ENCODE measurements around the gene SPTBN1.

The SPTBN1 gene

DNA sequence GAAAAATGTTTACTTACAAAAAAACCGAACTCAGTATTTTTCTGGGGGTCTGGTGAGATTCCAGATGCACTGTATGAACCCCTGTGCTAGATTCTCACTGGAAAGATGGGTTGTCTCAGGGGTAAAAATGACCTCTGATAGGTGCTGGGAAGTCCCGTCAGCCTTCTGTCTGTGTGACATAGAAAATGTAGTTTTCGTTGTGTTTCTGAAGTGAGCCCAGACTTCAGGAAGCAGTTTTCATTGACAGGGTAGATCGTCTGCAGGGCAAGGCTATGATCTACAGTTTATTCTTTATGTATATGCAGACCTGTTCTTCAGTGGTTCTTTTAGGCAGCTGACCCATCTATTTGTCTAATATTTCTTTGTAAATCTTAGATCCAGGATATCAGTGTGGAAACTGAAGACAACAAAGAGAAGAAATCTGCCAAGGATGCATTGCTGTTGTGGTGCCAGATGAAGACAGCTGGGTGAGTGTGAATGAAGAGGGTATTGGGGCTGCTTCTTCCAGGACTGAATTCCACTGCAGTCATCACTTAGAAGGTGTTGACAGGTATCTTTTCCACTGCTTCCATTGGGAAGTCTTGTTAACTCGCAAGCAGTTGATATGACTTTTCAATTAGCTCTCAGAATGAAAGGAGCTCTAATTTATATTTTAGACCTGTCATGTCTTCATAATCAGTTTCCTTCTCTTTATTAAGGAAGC is 159.9 kb downstream of the SPTBN1 start:
- no peak for DNase-seq

DNA sequence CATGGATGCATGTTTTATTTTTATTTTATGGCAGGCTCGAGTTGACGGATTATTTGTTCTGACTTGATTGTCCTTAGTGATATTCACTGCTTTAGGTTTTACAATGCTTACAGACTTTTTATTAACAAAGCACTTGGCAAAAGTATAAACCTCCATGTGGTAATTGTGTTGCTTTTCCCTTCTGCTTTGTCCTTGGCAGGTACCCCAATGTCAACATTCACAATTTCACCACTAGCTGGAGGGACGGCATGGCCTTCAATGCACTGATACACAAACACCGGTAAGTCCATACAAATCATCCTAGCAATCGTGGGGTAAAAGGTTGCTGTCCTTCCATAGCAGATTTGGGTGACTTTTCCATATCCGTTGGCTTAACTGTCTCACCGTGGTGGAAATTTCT is 161.3 kb downstream of the SPTBN1 start:
- DNase-seq, result no peak

DNA sequence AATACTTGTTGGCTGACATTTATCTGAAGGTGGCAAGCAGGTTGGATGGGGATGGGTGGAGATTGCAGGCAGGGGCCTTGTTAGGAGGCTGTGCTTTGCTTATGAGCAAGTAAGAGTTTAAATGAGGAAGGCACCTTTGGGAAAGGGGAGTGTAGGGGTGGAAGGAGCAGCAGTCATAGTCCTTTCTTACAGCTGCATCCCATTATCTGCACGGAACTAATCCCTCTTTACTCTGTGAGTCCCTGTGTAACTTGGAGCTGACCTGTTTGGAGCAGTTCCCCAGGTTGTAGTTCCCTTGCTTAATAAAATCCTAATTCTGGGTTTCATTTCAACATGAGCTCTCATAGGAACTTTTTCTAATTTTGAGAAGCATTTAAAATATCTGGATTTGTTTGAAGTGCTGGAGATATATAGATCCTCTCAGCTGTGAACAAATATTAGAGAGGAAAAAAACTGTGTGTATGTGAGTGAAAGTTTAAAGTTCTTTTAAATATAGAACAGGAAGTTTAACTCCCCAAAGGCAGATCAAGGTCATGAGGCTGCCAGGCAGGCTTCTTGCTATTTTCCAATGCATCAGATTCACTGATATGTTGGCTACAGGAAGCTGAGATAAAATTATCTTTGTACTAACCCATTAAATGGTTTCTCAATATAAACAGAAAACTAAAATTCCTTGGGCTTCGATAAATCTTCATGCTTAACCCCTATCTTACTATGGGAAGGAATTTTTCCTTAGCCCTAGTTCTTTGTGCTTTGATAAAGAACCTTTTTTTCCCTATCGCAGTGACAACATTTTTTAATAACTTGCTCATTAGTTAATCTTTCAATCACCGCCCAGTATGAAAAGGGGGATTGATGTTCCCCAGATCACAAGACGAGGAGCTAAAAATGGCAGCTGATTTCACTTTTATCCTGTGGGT is 162.8 kb downstream of the SPTBN1 start:
- no peak for DNase-seq

DNA sequence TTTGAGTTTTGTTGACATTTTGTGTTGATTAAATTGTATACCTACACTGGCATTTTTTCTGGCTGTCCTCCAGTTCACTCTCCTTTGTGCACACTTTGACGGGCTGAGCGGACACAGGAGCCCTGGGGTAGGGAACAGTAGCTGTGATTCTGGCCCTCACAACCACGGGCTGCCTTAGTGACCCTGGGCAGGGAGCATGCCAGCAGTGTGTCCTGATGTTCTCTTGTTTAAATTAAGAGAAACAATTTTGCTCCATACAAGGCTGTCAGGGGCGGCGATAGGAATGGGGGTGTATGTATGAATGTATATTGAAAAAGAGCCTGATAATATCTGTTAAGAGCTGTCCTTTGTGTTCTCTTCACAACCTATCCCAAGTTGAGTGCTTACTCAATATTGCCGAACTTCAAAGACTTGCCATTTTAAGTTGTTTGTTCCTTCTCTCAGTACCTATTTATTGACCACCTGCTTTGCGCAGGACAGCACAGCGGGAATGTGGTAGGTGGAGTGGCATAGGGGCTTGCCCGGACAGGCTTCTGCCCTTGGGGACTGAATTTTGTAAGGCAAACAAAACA is 163.6 kb downstream of the SPTBN1 start:
- no peak for DNase-seq

DNA sequence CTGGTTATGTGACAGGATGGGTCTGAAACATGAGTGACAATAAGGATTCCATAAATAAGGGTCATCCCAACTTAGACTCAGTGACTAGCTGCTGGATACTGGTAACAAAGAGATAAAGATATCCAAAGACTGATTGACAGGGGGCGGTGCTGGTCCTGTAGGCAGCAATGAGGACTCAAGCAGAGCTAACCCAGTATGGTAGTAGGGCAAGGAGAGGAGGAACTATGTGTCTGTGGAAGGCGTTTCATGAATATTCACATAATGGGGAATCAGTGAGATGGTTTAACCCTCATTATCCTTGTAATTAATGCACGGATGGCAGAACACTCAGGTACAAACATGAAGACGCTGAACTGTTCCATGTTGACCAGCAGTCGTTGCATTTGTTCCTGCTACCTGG is 164.8 kb downstream of the SPTBN1 start:
- DNase-seq, result no peak

DNA sequence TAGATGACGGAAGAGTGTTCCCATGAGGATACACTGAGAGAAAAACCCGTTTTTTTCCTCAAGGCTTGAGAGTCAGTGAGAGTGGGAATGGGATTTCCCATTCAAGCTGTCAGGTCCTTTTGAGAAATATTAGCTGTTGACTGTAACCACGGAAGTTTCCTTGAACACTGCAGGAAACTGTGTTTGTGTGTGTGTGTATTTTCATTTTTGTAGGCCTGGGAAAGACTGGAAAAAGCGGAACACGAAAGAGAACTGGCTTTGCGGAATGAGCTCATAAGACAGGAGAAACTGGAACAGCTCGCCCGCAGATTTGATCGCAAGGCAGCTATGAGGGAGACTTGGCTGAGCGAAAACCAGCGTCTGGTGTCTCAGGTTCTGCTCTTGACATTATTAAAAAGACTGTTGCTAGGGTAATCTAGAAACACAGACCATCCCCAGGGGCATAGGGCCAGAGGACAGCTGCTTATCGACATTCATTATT is 168.5 kb downstream of the SPTBN1 start:
- DNase-seq, result no peak

DNA sequence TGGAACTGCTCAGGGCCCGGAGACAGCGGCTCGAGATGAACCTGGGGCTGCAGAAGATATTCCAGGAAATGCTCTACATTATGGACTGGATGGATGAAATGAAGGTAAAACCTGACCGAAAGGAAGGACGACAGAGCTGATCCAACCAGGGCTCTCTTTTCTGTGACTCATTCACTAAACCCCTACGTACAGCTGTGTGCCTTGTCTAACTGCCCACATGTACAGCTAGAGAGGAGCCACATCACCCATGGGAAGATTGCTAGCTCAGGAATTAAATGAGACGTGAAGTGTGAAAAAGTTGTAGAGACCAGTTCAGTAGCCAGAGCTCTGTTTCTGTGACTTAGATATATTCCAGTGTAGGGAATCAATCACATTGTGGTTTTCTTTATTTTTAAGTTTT is 170.0 kb downstream of the SPTBN1 start:
- no peak for DNase-seq

DNA sequence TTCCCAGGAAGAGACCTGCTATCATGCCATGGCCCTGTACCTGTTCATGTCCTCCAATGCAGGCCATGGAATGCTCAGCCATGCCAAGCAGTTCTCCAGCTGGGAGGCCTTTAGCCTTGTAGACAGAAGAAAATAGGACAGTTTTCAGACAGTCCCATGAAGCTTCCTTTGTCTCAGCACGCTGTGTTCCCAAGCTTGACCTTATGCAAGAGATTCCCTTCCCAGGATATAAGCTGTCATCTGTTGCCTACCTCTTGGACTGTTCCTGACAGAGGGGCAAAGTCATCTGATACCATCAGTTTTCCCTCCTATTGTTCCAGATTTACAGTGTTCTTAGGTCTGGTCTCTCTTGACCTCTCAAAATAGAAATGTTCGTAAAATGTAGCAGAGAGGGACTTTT is 170.8 kb downstream of the SPTBN1 start:
- no peak for DNase-seq

DNA sequence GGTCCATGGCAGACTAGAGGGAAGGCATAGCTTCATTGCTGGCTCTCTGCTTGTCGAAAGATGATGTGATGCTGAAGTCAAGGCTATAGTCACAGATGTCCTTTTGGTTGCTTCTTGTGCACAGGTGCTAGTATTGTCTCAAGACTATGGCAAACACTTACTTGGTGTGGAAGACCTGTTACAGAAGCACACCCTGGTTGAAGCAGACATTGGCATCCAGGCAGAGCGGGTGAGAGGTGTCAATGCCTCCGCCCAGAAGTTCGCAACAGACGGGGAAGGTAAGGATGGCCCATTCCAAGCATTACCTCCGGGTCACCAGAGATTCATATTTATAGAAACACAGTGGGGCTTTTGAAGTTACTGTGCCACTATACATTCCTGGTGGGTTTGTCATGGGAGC is 171.8 kb downstream of the SPTBN1 start:
- no peak for DNase-seq

DNA sequence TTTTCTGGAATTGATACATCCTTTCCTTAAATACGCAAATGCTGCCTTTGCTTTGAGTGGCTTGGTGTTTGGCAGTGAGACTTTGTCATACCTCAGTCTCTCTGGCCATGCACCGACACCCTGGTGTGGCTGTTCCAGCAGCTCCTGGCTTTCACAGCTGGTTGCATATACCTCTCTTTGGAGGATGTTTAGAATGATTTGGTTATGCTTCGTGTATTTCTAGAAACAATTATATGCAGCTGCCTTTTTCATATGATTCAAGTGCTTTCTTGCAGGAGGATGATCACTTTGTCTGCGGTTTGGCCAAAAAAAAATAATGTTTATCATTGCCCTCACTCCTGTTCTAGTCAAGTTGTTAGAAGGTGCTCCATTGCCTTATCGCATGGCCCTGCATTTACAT is 172.3 kb downstream of the SPTBN1 start:
- no peak for DNase-seq

DNA sequence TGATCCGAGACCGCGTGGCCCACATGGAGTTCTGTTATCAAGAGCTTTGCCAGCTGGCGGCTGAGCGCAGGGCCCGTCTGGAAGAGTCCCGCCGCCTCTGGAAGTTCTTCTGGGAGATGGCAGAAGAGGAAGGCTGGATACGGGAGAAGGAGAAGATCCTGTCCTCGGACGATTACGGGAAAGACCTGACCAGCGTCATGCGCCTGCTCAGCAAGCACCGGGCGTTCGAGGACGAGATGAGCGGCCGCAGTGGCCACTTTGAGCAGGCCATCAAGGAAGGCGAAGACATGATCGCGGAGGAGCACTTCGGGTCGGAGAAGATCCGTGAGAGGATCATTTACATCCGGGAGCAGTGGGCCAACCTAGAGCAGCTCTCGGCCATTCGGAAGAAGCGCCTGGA is 172.8 kb downstream of the SPTBN1 start:
- no peak for DNase-seq

DNA sequence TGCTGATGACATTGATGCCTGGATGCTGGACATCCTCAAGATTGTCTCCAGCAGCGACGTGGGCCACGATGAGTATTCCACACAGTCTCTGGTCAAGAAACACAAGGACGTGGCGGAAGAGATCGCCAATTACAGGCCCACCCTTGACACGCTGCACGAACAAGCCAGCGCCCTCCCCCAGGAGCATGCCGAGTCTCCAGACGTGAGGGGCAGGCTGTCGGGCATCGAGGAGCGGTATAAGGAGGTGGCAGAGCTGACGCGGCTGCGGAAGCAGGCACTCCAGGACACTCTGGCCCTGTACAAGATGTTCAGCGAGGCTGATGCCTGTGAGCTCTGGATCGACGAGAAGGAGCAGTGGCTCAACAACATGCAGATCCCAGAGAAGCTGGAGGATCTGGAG is 173.3 kb downstream of the SPTBN1 start:
- no peak for DNase-seq

DNA sequence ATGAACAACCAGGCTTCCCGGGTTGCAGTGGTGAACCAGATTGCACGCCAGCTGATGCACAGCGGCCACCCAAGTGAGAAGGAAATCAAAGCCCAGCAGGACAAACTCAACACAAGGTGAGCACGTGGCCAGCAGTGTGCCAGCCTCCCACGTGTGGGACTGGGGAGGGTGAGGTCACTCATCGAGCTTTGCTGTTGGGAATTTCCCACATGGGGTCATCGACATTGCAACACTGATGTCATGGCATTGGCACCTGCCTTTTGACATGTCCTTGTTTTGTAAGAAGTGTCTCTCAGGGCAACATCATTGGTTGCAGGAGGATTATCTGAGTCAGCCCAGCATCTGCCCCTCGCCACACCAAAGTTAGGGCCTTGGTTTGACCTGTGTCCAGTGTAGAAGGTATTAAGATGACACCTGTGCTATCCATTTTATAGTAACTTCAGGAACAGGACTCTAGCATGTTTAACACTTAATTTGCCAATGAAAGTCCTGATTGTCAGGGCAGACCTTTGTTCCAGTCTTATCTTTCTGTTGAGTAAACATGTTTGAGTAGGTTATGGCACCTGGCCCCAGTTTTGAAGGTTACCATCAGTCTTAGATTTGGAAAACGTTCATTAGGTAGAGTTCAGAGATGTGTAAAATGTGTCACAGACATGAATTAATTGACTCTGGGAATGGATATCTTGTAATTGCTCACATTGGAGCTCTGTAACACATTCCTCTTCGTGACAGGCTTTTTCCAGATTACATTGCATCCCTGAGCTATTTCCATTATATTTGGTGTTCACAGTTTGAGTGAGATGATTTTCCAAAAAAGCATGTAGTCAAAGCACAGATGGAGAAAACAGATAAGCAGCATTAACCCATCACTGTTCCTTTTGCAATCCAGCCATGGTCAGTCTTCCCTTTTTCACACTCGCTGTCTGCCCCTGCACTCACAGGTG is 174.1 kb downstream of the SPTBN1 start:
- no peak for DNase-seq

DNA sequence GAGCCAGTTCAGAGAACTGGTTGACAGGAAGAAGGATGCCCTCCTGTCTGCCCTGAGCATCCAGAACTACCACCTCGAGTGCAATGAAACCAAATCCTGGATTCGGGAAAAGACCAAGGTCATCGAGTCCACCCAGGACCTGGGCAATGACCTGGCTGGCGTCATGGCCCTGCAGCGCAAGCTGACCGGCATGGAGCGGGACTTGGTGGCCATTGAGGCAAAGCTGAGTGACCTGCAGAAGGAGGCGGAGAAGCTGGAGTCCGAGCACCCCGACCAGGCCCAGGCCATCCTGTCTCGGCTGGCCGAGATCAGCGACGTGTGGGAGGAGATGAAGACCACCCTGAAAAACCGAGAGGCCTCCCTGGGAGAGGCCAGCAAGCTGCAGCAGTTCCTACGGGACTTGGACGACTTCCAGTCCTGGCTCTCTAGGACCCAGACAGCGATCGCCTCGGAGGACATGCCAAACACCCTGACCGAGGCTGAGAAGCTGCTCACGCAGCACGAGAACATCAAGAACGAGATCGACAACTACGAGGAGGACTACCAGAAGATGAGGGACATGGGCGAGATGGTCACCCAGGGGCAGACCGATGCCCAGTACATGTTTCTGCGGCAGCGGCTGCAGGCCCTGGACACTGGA is 174.9 kb downstream of the SPTBN1 start:
- no peak for DNase-seq

DNA sequence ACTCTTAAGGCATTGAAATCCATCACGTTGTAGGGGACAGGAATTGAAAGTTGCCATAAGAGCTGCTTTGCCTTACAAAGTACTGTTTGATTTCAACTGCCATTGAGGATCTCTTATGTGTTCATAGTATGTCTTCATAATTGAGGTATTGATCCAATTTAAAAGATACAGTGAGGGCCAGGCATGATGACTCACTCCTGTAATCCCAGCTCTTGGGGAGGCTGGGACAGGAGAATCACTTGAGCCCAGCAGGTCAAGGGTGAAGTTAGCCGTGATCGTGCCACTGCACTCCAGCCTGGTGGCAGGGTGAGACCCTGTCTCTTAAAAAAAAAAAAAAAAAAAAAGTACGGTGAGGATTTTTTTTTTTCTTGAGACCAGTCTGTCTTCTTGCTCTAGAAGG is 175.6 kb downstream of the SPTBN1 start:
- no peak for DNase-seq

DNA sequence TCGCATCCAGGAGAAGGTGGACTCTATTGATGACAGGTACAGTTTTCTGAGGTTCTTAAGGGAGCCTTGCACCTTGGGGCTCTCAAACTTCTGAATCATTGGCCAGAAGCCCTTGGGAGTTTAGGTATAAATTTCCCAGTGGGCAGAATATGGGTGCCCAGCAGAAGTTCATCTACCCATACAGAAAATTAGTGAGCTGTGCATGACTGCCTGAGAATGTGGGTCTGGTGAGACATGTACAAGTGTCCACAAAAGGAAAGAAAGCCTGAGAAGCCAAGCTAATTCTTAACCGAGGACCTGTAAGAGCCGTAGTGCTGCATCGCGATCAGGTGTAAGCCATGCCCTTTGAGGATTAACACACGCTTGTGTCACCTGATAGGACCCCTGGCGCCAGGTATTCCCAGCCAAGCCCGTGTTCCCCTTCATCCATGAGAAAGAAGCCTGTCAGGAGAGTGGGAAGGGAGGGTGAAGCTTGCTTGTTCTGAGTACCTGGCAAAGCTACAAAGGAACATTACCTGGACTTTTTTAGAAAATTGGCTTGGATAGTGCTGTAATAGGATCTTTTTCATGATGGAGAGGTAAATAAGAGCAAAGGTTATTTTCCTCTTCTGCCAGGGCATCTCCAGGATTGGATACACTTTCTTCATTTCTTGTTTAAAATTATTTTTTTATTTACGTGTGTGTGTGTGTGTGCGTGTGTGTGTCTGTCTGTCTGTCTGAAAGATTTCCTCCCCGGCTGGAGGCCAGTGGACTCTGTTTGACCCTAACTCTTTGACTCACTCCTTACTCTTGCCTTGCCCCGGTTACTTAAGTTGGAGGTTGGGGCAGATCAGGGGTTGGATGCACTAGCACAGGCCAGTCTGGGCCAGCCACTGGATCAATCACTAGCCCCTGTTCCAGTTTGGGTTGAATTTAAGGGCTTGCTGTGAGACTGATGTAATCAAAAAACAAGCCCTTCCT is 176.9 kb downstream of the SPTBN1 start:
- no peak for DNase-seq

DNA sequence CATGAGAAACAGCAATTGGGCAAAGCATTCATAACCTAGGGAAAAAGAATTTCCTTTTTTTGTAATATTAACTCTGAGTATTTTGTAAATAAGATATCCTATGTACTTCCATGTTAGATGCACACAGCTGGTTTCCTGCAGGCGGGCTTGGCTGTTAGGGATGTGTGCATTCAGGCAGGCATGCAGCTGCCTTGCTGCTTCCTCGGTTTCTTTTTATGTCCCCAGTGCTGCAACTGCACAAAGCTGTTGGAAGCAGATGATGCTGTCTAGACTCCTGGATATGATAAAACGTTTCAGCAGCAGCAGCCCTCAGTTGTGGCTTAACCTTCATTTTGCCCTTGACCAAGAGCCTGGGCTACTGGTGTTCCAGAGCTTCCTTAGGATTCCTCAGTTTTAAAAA is 177.9 kb downstream of the SPTBN1 start:
- no peak for DNase-seq

DNA sequence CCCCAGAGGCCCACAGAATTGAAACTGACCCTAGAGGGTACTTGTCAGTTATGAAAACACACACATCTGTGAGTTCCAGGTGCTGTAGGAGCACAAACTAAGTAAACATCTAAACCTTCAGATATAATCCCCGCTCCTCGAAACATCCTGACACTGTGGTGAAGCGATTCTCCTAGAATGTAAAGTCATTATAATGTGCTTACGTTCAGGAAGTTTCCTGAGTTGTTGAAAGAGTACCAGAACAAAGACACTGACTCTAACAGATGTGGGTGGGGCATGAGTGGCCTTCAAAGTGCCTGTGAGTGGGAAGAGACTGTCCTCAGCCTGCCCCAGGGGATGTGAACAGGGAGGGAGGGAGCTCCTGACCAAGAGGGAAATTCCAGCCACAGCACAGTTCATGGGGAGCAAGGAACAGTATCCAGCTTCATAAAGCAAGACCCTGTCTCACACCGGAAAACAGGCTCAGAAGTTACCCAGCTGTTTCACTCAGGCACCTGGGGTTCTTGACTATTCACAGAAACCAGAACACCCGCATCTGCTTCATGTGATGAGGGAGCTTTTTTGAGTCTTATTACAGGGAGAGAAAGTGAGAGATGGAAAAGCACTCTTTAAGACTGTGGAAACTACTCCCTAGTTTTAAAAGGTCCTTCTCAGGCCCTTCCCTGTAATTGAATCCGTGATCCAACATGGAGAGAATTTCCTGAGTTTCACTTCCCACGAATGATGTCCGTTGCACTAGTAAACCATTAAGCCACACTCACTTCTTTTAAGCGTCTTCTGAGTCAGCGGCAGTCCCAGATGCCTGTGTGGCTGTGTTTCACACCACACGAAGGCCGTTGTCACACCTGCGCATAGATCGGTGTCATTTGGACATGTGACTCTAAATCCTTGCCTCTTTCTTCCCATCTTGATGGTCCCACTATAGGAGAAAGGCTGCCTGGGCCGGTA is 178.7 kb downstream of the SPTBN1 start:
- DNase-seq, result no peak

DNA sequence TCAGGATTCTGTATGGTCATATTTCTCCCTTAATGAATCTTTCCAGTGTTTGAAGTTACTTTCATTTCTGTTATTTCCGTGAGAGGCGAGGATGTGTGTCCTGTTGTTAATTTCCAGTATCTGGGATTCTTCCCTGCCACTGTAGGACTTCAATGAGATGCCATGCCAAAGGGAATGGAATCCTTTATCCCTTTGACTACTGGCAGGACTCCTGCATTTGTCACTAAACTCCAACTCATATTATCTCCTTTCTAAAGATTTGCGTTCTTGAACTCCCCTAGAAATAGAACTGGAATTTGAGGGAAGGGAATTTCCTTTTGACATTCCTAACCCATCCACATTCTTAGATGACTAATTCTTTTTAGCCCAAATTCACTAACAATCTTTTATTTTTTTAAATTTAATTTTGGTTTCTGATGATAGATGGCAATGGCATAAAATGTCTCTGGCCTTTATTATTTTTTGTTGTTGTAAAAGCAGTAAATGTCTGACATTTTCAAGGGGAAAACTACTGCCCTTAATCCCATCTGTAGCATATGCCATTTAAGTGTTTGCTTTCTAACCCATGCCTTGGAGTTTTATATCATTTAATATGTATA is 179.5 kb downstream of the SPTBN1 start:
- DNase-seq, result no peak
